Central memory CD4-positive, alpha-beta T cell (primary cell): ENCODE data around the gene NRDC.
"Not testable (repeated sequence)": the region's sequence is repeated elsewhere in the genome, so short reads cannot be mapped to it uniquely, and the experiment has no call there.

Experiments
- DNase-seq: peaks from one replicate; pipeline ENCODE4 v3.0.0; 2022

The NRDC gene

DNA sequence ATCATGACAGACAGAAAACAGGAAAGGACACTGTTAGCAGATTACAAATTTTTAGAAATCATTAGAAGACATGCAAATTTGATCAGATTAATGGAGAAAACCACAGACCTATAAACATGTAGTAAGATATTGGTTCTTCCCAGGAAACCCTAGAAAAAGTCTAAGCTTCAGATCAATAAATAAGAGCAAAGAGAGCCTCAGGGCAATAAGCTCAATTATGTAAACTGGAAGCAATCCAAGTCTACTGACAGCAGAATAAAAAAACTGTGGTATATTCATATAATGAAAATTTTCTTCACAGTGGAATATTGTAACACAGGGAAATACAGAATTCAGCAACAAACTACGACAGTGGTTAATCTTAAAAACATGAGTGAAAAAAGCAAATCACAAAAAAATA lies 36.3 kb downstream of the NRDC start:
- DNase-seq, result no peak

DNA sequence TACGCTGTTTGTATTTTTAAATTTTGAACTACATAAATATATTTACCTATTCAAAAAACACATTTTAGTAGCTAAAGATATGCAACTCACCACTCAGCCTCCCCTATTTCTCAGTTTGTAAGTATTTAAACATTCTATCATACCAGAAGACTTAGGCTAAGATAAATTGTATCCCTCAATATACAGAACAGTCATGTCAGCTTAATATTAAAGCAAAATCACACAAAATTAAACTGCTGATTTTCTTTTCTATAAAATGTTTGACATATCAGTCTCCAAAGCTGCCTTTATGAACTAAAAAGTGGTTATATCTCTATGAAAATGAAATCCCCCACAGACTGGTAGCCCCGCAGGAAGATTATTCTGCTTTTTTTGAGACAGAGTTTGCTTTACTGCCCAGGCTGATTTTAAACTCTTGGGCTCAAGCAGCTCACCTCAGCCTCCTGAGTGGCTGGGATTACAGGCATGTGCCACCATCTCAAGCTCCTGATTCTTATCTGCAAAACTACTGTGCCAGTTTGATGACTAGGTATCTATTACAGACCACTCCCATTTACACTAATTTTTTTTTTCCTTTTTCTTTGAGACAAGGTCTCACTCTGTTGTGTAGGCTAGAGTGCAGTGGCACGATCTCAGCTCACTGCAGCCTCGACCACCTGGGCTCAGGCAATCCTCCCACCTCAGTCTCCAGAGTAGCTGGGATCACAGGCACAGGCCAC lies 37.6 kb downstream of the NRDC start:
- no peak for DNase-seq

DNA sequence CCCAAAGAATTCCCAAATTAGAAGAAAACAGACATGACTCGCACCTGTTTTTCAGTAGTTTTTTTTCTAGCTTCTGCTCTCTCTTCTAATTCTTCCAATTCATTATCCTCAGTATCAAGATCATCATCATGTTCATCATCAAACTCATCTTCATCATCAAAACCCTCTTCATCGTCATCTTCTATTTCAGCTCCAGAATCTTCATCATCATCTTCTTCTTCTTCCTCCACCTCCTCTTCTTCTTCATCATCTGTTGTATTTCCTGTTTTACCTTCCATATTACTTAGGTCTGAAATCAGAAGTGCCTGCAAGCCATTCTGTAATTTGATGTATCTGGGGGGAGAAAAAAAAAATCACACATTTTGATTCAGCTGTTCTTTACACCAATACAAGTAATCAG lies 38.3 kb downstream of the NRDC start:
- no peak for DNase-seq

DNA sequence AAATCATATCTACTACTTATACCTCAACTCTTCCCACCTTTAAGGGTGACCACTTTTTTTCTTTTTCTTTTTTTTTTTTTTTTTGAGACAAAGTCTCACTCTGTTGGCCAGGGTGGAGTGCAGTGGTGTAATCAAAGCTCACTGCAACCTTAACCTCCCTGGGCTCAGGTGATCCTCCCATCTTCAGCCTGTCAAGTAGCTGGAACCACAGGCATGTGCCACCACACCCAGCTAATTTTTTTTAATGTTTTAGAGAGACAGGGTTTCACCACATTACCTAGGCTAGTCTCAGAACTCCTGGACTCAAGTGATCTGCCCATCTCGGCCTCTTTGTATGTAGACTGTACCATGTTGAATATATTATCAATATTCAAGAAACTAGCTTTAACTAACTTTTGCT lies 39.4 kb downstream of the NRDC start:
- no peak for DNase-seq

DNA sequence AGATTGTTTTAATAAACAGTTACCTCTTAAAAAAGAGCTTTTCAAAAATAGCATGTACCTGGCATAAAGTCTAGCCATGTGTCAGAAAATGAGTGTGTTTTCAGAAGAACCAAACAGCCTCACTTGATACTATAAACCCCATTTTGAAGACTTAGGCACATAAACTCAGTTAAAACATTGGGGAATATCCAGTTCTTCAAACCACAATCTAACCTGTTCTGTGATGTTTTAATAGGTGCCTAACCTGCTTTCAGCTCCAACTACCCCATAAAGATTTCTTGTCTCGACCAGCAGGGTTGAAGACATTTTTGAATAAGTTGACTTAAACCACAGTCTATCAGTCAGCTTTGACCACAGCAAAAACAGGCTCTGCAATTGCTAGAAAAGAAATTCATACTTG lies 41.3 kb downstream of the NRDC start:
- no peak for DNase-seq

DNA sequence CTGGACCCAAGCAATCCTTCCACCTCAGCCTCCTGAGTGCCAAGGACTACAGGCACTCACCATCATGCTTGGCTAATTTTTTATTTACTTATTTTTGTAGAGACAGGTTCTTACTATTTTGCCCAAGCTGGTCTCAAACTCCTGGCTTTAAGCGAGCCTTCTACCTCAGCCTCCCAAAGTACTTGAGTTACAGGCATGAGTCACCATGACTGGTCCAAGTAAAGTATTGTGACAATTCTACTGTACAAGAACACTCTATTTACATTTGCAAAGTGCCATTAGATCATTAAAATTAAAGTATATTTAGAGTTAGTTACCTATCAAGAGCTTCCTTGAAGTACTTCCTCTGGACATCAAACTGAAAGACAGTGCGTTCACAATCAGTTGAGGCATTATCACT lies 44.8 kb downstream of the NRDC start:
- DNase-seq, result no peak

DNA sequence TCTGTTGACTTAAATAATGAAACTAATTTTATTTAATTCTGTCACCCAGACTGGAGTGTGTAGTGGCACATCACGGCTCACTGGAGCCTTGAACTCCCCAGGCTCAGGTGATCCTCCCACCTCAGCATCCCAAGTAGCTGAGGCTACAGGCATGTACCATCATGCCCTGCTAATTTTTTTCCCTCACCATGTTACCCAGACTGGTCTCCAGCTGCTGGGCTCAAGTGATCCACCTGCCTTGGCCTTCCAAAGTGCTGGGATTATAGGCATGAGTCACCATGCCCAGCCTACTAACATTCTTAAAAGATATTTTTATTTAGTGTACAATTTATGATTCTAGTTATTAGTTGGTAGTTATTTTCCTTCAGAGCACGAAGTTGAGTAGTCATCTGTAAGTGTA lies 49.5 kb downstream of the NRDC start:
- DNase-seq, result no peak

DNA sequence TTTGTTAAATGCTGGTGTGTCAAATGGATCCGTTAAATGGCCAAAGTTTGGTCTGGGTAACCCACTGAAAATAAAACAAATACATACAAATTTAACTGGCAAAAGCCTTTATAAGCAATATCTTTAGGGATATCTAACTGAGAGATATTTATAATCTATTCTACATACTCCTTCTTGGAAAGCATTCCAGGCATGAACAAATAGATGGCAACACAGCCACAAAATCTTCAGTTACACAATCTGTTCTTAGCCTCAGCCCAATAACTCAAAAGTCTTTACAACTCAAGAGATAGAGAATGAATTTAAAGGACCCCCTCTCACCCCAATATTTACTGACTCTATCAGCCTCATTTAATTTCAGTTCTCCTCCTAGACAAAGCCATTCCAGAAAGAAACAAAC lies 58.7 kb downstream of the NRDC start:
- DNase-seq, result no peak

DNA sequence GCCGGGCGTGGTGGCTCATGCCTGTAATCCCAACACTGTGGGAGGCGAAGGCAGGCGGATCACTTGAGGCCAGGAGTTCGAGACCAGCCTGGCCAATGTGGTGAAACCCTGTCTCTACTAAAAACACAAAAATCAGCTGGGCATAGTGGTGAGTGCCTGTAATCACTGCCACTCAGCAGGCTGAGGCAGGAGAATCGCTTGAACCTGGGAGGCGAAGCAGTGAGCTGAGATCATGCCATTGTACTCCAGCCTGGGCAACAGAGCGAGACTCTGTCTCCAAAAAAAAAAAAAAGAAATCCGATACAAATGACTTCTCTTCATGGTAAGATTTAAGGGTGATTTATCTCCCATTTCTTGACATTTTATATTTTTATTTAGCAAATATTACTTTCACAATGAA lies 59.5 kb downstream of the NRDC start:
- DNase-seq, result not testable (repeated sequence)

DNA sequence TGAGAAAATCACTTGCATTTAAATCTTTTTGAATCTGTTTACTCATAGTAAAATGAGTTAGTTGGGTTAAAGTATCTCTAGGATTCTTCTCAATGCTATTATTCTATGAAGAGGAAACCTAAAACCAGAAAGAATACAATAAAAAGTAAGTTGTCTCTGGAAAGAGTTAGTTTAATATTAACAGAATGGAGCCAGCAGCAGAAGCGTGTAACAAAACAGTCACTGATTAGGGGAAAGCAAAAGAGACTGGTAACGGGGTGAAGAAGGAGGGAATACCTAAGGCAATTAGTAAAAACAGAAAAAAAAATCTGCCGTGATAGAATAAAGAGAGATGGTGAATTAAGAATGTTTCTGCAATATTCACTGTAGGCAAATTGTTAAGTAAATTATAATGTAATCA lies 60.0 kb downstream of the NRDC start:
- DNase-seq, result no peak

DNA sequence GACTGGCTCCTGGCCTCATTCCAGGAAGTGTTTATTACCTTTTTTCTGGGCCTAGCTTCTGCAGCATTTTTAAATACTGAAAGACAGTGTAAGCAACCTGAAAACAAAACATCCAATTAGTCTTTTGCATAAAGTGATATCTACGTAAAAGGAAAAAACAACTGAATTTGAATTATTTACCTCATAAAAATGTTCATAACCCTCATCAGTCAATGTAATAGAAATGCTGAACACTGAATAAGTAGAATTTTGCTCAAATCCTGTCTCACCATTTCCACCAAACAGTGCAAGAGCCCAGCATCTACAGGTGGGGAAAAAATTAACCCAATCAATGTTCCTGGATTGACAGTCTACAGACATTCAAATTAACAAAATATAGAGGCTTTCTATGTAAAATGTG lies 64.0 kb downstream of the NRDC start:
- DNase-seq, result no peak

DNA sequence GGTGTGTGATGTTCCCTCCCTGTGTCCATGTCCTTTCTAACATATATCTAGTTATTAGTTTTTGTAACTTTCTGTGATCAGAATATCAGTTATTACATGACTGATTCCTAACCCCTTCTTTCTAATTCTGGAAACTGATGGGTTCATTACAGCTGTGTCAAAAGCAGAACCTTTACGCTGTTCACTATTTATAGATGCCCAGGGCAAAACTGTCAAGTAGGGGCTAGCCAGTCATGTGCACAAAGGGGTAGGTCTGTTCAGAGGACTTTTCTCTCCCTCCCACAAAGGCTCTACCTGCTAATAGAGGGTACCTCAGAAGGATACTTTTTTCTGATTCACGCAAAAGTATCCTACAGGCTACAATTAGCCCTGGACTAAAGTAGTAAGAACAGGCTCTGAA lies 79.2 kb downstream of the NRDC start:
- DNase-seq, result no peak

DNA sequence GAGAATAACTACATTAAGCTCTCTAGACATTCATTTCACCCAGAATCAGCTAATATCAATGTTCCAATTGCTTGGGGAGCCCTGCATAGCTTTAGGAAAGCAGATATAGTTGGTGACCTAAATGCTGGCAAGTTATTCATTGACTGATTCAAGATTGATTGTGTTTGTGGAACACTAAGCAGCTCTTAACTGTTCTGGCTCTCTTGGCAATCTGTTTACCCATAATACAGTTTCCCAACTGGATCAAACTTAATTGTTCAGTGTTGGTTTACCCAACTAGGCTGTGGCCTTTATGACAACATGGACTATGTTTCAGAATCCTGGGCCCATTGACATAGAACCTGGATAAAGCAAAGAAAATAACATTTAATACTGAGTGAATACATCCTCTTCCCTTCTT lies 83.7 kb downstream of the NRDC start:
- DNase-seq, result no peak

DNA sequence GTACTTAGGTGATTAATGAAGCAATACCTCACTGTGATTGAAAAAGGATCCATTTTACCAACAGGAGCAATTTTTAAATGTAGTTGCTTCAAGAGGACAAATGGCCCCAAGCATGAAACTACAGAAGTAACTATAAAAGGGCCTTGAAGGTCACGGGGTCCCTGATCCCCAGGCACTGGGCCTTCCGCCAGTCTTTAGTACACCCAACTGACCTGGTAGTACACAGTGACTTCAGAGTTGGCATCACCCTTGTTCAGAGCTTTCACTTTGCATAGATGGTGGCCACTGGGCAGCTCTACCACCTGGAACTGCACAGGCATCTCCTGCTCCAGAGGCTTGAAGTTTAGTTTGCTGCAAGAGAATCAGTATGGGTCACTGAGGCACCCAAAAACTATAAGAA lies 84.3 kb downstream of the NRDC start:
- no peak for DNase-seq

DNA sequence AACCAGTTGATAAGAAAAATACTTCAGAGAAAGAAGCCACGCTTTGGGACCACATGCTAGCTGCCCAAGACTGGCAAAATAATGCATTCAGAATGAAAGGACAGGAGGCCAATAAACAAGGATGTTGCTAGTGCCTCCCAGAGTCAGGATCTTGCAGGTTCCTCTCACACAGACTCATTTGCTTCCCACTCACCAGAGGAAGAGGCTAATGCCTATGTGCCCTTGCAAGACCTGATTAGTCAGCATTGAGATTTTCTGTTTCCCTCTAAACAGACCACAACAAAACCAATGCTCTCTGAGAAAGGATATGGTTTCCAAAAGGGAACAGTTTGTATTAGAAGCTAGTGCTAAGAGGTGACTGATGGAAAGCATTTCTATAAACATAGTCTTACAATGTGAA lies 85.7 kb downstream of the NRDC start:
- DNase-seq, result no peak

DNA sequence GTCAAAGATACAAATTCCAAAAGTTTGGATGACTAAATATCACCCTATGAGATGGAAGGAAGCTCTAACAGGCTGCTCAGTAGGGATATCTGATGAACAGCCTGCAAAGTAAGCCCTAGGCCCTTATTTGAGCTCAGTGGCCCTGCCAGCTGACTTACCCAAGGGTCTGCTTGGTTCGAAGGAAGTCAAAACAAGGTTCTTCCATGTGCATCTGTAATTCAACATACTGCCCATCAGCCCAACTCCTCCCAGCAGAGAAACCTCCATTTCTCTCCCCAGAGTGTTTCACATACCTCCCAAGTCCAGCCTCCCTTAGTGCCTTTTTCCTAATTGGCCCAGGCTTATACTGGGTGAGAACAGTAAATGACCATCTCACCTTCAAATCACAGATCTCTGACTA lies 86.6 kb downstream of the NRDC start:
- no peak for DNase-seq

DNA sequence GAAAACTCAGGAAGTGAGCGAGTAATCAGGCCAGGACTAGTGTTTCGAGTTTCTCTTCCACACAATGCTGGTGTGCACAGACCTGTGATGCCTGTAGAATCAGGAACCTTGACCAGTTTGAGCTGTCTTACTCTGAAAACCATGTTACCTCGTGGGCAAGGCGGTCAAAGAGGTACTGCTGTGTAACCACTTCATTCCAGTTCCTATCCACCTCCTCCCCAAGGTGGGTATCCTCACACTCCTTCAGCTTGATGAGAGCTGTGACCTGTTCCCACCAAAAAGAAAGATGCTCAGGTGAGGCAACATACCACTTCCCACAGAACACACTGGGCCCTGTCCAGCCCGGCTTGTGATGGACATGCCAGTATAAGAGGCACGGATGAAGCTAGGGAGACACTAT lies 88.1 kb downstream of the NRDC start:
- no peak for DNase-seq

DNA sequence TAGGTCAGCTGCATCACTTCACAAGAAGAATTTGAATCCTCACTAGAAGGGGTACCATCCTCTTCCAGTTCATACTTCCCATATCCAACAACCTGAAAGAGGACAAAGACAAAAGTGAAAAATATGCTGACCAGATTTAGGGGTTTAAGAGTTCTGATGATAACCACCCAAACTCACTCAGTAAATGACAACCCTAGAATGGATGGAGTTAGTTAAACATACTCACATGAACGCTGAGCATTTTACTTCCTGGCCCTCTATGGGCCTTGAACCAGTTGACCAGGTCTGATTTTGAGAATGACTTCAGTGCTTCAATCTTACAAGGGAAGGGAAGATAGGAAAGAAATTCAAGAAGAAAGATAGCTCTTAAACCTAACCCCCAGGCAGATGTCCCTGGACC lies 89.2 kb downstream of the NRDC start:
- DNase-seq, result no peak

DNA sequence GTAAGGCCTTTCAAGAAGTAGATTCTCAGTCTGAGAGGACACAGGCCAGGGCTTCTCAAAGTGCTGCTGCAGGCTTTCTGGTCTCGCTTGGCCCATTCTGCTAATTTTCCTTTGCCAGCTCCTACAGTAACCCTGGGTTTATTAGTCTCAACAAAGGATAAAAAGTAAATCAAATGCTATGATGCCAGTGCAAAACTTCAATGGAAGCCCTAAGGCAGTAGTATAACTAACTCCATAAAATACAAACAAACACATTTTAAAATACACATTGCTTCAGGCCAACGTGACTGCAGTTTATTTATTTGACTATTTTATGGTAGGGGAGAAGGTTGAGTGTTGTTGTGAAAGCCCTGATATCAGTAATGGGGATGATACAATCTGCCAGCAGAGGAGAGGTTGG lies 89.6 kb downstream of the NRDC start:
- DNase-seq, result no peak

DNA sequence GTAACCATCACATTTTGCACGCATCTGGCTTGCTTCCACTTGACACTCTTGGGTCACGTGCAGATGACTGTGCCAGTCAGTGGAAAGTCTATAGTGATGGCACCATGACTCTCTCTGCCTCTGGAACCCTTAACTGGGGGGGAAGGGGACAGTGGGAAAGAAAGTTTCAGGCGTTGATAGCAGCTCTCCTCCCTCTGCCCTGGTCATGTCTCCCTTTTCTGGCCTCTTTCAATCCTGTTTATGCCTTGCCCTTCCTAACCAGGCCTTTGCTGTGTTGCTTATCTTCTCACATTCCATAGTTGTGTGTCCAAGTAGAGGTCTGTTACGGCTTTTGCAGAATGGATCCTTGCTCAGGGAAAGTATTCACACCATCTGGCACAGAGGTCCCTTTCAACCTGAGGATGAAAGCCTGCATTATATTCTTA lies 93.5 kb downstream of the NRDC start:
- no peak for DNase-seq

DNA sequence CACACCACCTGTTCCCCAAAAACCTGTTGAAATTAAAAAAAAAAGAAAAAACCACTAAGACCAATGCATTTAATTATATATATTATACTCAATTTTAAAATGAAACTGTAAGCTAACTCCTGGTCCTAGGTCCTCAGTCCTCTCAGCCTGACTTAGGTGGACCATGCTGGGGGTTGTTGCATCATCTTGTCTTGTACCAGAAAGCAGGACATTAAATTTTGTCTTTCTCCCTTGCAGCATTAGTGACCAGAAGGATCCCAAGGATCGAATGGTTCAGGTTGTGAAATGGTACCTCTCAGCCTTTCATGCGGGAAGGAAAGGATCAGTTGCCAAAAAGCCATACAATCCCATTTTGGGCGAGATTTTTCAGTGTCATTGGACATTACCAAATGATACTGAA lies 97.6 kb downstream of the NRDC start:
- no peak for DNase-seq

DNA sequence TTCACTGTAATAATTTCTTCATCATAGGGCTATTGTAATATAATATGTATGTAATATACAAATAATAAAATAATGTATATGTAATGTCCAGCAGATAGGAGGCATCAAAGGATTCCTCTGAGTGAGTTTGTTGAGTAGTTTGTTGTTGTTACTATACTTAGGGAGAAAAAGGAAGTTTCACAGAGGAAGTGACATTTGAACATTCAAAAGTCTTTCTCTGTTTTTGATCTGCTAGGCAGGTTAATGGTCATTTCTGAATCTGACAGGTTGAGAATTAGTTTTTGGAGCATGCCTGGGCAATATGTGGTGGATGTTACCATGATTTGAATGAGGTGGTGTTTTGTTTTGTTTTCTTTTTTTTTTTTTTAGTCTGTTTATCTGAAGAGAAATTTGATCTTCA lies 102.1 kb downstream of the NRDC start:
- no peak for DNase-seq

DNA sequence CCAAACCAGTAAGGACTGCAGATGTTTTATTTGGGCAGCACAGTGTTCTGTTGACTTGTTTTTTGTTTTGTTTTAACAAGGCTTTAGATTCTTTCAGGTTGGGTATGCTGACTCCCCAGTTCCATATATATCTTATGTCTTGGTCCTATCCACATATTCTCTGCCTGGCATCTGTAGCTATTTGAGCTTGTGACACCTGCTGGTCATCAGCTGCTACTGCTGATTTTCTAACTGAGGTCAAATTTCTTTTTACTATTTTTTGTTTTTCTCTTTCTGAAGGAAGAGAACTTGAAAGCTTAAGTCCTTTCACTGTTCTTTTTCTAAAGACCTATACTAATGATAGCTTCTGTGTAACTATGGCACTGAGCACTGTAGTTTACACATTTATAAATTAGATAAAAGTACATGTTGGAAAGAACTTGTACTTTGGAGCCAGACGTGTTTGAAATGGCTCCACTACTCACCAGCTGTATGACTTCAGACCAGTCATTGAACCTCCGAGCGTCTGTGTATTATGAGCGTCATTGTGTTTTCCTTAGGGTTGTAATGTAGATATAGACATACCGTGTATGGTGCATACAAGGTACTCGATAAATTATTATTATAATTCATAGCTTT lies 109.4 kb downstream of the NRDC start:
- DNase-seq, result peak; percentile 20

DNA sequence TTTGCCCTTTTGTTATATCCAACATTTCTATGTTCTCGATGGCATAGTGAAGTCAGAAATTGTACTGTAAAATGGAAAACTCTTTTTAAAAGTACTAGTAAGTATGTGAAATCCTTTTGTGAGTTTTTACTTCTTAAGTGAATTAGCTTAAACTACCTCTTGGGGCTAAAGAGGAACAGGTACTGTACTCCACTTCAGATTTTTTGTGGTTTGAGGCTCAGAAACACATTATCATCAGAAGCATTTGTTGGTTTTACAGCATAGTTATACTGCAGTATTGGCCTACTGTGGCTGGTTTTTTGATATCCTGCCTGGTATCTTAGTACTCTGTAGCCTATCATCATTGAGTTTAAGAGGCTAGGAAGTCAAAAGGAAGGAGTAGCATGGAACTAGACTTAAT lies 117.2 kb downstream of the NRDC start:
- DNase-seq, result no peak

DNA sequence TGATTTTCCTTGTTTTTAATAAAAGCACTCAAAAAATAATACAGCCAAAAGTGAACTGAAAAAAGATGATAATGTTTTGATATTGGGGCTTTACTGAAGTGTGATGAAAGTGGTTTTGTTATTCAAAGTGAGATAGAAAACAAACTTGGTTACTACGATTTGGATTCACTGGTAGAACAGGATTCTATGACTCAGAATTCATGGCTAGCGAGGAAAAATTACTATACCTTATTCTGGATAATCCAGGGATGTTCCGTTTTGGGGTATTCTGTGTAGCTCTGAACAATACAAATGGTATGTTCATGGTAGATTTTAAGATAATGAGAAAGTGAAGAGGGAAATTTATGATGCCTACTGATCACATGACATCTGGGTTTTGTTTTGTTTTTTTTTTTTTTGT lies 117.7 kb downstream of the NRDC start:
- DNase-seq, result no peak
